ENCODE results near the gene MARK2. TPM values are rescaled to one million over a fixed set of nuclear protein-coding genes. Genes with fewer than 3 reads are reported as not detected.
A peak's percentile ranks its signal among the peaks of the same experiment; 100 is the strongest.

The MARK2 gene
- total RNA-seq, 2 experiments from 2014 or later = 18.4 to 21.0 TPM

DNA sequence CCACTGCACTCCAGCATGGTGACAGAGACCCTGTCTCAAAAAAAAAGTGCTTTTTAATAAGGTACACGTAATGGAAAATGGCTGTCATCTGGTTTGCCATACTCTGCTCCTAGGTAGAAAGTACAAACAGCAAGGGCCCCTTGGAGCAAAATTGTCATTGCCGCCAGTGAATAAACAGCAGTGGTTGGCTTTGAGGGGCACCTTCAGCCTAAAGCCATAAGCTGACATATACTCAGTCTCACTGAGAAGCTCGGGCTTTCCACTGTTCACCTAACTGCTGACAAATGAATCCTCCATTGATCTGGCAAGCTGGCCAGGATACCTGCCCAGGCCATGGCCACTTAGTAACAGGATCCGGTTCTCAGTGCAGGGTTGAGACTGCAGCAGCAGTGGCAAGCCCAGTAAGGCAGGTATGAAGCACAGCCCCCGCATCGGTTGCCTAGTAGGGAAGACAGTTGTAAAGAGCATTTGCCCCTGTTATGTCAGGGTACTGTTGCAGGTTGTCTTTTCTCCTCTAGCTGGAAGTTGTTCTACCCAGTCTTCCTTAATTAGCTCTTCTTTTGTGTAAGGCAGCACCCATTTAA lies 38.8 kb downstream of the MARK2 start:
- Mint-ChIP-seq H3K4me1 (ENCODE audit: low read depth) (peaks cover 77% of the 10 kb centered on the region), H3K27ac (peak overlapping the region; percentile 58), H3K9me3 (no peaks in the 10 kb centered on the region), H3K27me3 (no peaks in the 10 kb centered on the region), H3K4me3 (no peak overlapping the region), H3K36me3 (ENCODE audit: low read depth) (peaks cover 30% of the 10 kb centered on the region)
- Histone ChIP-seq H3K27me3 (ENCODE audit: control insufficient read depth in 1 of 2, insufficient read depth in 2 of 2, low read length in 2 of 2) (no peaks in the 10 kb centered on the region), H3K27ac (ENCODE audit: low read depth in 1 of 2, low read length in 2 of 2) (no peak overlapping the region), H3K4me1 (ENCODE audit: insufficient read depth, low read length) (peaks cover 75% of the 10 kb centered on the region), H3K36me3 (ENCODE audit: insufficient read depth, low read length) (peaks cover 22% of the 10 kb centered on the region), H3K4me3 (ENCODE audit: low read length) (no peak overlapping the region), H3K9me3 (ENCODE audit: control insufficient read depth in 1 of 2, insufficient read depth in 1 of 2, low read length in 2 of 2) (no peaks in the 10 kb centered on the region)
- ChIA-PET CTCF (interaction anchor here (0.6 kb wide), 1 partner anchor 954 kb away, joined by 3 read pairs; no protein-coding TSS in a partner anchor), POLR2A (interaction anchor here (0.7 to 1.0 kb wide), 2 partner anchors 38 to 39 kb away, joined by 3 read pairs; no protein-coding TSS in a partner anchor)
- ATAC-seq (ENCODE audit: poor library complexity) (no peak), DNase-seq (no peak)
- intact Hi-C loops (cut with DNase I, micrococcal nuclease) = no loop called here
- TF ChIP-seq, protein P1, sequence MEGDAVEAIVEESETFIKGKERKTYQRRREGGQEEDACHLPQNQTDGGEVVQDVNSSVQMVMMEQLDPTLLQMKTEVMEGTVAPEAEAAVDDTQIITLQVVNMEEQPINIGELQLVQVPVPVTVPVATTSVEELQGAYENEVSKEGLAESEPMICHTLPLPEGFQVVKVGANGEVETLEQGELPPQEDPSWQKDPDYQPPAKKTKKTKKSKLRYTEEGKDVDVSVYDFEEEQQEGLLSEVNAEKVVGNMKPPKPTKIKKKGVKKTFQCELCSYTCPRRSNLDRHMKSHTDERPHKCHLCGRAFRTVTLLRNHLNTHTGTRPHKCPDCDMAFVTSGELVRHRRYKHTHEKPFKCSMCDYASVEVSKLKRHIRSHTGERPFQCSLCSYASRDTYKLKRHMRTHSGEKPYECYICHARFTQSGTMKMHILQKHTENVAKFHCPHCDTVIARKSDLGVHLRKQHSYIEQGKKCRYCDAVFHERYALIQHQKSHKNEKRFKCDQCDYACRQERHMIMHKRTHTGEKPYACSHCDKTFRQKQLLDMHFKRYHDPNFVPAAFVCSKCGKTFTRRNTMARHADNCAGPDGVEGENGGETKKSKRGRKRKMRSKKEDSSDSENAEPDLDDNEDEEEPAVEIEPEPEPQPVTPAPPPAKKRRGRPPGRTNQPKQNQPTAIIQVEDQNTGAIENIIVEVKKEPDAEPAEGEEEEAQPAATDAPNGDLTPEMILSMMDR (IDR thresholded peaks at IDR 0.05) = no peak

DNA sequence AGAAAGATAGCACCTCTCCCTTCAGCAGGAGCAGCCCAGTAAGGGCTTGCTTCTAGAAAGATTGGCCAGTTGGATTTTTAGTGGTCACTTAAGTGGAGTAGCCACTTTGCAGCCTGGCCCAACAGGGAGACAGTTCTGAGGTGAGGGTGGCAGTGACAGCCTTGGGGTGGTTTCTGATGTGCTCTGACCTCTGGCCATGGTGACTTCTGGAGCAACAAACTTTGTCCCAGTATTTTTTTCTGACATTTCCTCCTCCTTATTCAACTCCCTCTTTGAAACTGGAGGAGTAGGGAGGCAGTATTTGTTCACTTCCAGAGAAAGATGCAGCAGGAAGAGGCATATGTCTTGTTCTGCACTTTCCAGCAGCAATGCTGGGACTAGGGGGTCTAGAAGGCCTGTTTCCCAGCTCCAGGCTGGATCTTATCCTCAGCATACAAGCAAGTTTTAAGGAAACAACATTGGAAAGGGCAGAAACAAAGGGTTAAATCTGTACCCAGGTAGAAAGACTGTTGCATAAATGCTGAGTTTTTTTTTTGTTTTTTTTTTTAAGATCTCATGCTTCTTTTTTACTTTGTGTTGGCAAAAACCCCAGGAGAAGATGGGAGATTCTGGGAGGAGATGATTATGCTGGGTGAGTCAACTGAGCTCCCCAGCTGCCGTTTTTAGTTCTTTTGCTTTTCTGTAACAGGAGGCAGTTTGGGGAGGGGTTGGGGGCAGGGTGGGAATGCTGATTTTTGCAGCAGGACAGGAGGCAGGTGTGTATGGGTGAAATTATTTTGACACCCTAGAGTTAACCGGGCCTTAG lies 40.9 kb downstream of the MARK2 start:
- no peak overlapping the region for H3K4me3 Mint-ChIP-seq
- H3K9me3 Mint-ChIP-seq = no peaks in the 10 kb centered on the region
- H3K27ac Mint-ChIP-seq = peak overlapping the region; percentile 22
- H3K27me3 Mint-ChIP-seq = no peaks in the 10 kb centered on the region
- H3K4me1 ChIP-seq (ENCODE audit: insufficient read depth, low read length) = peaks cover 77% of the 10 kb centered on the region
- no peak overlapping the region for H3K4me3 ChIP-seq (ENCODE audit: low read length)
- ATAC-seq (ENCODE audit: poor library complexity) (no peak), DNase-seq (no peak)
- H3K9me3 ChIP-seq (ENCODE audit: control insufficient read depth in 1 of 2, insufficient read depth in 1 of 2, low read length in 2 of 2) = no peaks in the 10 kb centered on the region
- intact Hi-C loops (cut with DNase I, micrococcal nuclease) = no loop called here
- H3K27me3 ChIP-seq (ENCODE audit: control insufficient read depth in 1 of 2, insufficient read depth in 2 of 2, low read length in 2 of 2) = no peaks in the 10 kb centered on the region
- POLR2A ChIA-PET = interaction anchor here (1.5 kb wide), 1 partner anchor 10 kb away, joined by 3 read pairs; no protein-coding TSS in a partner anchor
- peaks cover 27% of the 10 kb centered on the region for H3K36me3 Mint-ChIP-seq (ENCODE audit: low read depth)
- TF ChIP-seq, protein P1 (IDR thresholded peaks at IDR 0.05) = no peak
- H3K27ac ChIP-seq (ENCODE audit: low read depth in 1 of 2, low read length in 2 of 2) = no peak overlapping the region
- CTCF ChIA-PET = no interaction called here
- peaks cover 25% of the 10 kb centered on the region for H3K36me3 ChIP-seq (ENCODE audit: insufficient read depth, low read length)
- H3K4me1 Mint-ChIP-seq (ENCODE audit: low read depth) = peaks cover 81% of the 10 kb centered on the region

DNA sequence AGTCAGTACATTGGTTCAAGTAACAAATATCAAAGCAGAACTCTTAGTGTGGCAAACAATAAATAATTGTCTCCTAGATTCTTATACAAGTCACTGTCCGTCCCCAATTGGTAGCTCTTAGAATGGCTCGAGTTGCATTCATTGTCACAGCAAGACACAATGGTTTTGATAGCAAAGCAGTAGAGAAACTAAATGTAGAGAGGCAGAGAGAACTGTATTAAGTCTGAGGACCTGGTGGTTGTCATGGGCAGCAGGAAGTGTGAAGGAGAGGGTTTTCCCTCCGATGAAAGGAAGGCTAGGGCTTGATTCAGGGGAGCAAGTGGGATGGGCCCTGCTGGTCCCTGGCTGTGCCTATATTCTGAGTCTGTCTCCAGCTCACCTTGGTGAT lies 41.5 kb downstream of the MARK2 start:
- Mint-ChIP-seq H3K4me3 (peak overlapping the region; percentile 8), H3K9me3 (no peaks in the 10 kb centered on the region), H3K27me3 (no peaks in the 10 kb centered on the region), H3K36me3 (ENCODE audit: low read depth) (peaks cover 24% of the 10 kb centered on the region), H3K27ac (peak overlapping the region; percentile 22), H3K4me1 (ENCODE audit: low read depth) (peaks cover 80% of the 10 kb centered on the region)
- Histone ChIP-seq H3K27ac (ENCODE audit: low read depth in 1 of 2, low read length in 2 of 2) (no peak overlapping the region), H3K4me1 (ENCODE audit: insufficient read depth, low read length) (peaks cover 75% of the 10 kb centered on the region), H3K9me3 (ENCODE audit: control insufficient read depth in 1 of 2, insufficient read depth in 1 of 2, low read length in 2 of 2) (no peaks in the 10 kb centered on the region), H3K36me3 (ENCODE audit: insufficient read depth, low read length) (peaks cover 26% of the 10 kb centered on the region), H3K27me3 (ENCODE audit: control insufficient read depth in 1 of 2, insufficient read depth in 2 of 2, low read length in 2 of 2) (no peaks in the 10 kb centered on the region), H3K4me3 (ENCODE audit: low read length) (no peak overlapping the region)
- TF ChIP-seq, protein P1 (IDR thresholded peaks at IDR 0.05) = no peak
- POLR2A ChIA-PET = interaction anchor here (1.5 kb wide), 1 partner anchor 11 kb away, joined by 3 read pairs; no protein-coding TSS in a partner anchor
- CTCF ChIA-PET = no interaction called here
- DNase-seq = no peak
- intact Hi-C loops (cut with DNase I, micrococcal nuclease) = no loop called here
- ATAC-seq (ENCODE audit: poor library complexity) = no peak

Measured in CD4-positive, alpha-beta T cell (primary cell).